Nephron progenitor cell (in vitro differentiated cells): Measurements from ENCODE around the gene CYP2U1.

Source experiments
- DNase-seq: peaks from one replicate; pipeline ENCODE4 v3.0.0; 2021
- H3K27ac Mint-ChIP-seq: 2 replicates; pipeline ENCODE4 v1.8.0; 2021; ENCODE audit warnings: mild to moderate bottlenecking, moderate library complexity, mixed read lengths
- H3K27me3 Mint-ChIP-seq: 2 replicates; pipeline ENCODE4 v1.8.0; 2021; ENCODE audit warnings: mild to moderate bottlenecking, low read depth, mixed read lengths; ENCODE audit not compliant: poor library complexity
- H3K36me3 Mint-ChIP-seq: 2 replicates; pipeline ENCODE4 v1.8.0; 2021; ENCODE audit warnings: low read depth, mixed read lengths
- H3K4me1 Mint-ChIP-seq: 2 replicates; pipeline ENCODE4 v1.8.0; 2021; ENCODE audit warnings: mixed read lengths
- H3K4me3 Mint-ChIP-seq: 2 replicates; pipeline ENCODE4 v1.8.0; 2021; ENCODE audit warnings: mild to moderate bottlenecking, moderate library complexity, mixed read lengths
- H3K9me3 Mint-ChIP-seq: 2 replicates; pipeline ENCODE4 v1.8.0; 2021; ENCODE audit warnings: mild to moderate bottlenecking, moderate library complexity, mixed read lengths
- TF ChIP-seq, protein P1 (sequence below): fragments of 200-600 bp; sonication (generic); IDR thresholded peaks from 2 replicates; pipeline ENCODE4 v1.5.0; 2021; ENCODE audit warnings: antibody characterized with exemption

The CYP2U1 gene

DNA sequence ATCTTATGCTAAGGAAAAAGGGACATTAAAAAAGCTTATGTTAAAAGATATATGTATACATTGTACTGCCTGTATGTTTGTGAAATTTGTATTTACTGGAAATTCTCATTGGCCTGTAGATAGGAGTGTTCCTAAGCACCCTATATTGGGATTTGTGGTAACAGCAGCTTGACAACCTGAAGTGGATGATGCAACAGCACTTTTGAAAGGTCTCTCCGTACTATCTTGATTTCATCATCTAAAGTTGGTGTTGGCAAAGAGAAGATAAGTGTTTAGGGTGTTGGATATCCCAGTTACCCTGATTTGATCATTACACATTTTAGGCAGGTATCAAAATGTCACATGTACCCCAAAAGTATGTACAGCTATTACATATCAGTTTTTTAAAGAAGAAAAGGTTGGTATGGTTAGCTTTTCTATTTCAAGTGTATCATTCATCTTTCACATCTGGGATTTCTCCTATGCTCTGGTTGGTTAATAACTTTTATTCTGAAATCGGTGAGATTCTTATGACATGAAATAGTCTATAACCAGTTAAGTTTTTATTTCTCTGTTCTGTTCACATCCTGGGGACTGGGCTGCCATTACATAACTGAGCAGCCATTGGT, 68.7 kb downstream of the CYP2U1 start:
- Mint-ChIP-seq H3K9me3 (peaks cover 40% of the 10 kb centered on the region), H3K4me3 (no peak overlapping the region), H3K27me3 (peaks cover 5% of the 10 kb centered on the region), H3K4me1 (peaks cover 29% of the 10 kb centered on the region), H3K36me3 (peaks cover 100% of the 10 kb centered on the region), H3K27ac (no peak overlapping the region)
- no peak for DNase-seq
- TF ChIP-seq, protein P1, sequence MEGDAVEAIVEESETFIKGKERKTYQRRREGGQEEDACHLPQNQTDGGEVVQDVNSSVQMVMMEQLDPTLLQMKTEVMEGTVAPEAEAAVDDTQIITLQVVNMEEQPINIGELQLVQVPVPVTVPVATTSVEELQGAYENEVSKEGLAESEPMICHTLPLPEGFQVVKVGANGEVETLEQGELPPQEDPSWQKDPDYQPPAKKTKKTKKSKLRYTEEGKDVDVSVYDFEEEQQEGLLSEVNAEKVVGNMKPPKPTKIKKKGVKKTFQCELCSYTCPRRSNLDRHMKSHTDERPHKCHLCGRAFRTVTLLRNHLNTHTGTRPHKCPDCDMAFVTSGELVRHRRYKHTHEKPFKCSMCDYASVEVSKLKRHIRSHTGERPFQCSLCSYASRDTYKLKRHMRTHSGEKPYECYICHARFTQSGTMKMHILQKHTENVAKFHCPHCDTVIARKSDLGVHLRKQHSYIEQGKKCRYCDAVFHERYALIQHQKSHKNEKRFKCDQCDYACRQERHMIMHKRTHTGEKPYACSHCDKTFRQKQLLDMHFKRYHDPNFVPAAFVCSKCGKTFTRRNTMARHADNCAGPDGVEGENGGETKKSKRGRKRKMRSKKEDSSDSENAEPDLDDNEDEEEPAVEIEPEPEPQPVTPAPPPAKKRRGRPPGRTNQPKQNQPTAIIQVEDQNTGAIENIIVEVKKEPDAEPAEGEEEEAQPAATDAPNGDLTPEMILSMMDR, result no peak

DNA sequence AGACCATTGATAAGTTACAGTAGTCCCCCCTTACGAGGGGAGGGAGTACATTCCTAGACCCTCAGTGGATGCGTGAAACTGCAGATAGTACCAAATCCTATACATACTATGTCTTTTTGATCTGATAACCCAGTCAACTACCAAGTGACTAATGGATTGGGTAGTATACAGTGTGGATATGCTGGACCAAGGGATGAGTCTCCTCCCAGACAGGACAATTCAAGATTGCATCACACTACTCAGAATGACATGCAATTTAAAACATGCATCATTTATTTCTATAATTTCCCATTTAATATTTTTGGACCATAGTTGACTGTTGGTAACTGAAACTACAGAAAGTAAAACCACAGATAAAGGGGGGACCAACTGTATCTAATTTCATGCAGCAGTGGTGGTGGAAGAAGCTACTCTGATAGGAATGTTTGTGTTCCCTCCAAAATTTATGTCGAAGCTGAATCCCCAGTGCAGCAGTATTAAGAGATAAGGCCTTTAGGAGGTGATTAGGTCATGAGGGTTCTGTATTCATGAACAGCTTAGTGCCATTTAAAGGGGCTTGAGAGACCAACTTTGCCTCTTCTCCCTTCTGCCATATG, 70.3 kb downstream of the CYP2U1 start:
- no peak overlapping the region for H3K4me3 Mint-ChIP-seq
- peaks cover 29% of the 10 kb centered on the region for H3K4me1 Mint-ChIP-seq
- H3K36me3 Mint-ChIP-seq, result peaks cover 100% of the 10 kb centered on the region
- H3K9me3 Mint-ChIP-seq, result peaks cover 40% of the 10 kb centered on the region
- peaks cover 5% of the 10 kb centered on the region for H3K27me3 Mint-ChIP-seq
- no peak for DNase-seq
- no peak overlapping the region for H3K27ac Mint-ChIP-seq
- TF ChIP-seq, protein P1, result no peak
